Measurements from ENCODE around the gene ZMYND15. TPM values are rescaled to one million over a fixed set of nuclear protein-coding genes. Genes with fewer than 3 reads are reported as not detected.

The ZMYND15 gene
- total RNA-seq, 1 experiment from 2014 or later: 0.42 TPM

GRCh38 chr17:4738136-4739121, 1.2 kb upstream of the ZMYND15 start:
- Histone ChIP-seq H2BK12ac (ENCODE audit: insufficient read length, low read depth, low read length) (no peak overlapping the region), H3K79me1 (ENCODE audit: insufficient read depth, low read depth, low read length, poor library complexity, severe bottlenecking) (no peaks in the 10 kb centered on the region), H3K14ac (ENCODE audit: insufficient read depth, low read length) (no peak overlapping the region), H4K91ac (ENCODE audit: insufficient read length, low read depth, low read length) (no peak overlapping the region), H2AFZ (ENCODE audit: low read length) (no peak overlapping the region), H3K18ac (ENCODE audit: insufficient read length, low read depth, low read length) (no peak overlapping the region), H3K27me3 (ENCODE audit: insufficient read depth, low read length) (peaks cover 35% of the 10 kb centered on the region), H3K79me2 (ENCODE audit: insufficient read depth, low read length) (no peaks in the 10 kb centered on the region), H2BK15ac (ENCODE audit: low read depth, low read length) (no peak overlapping the region), H3K4me2 (ENCODE audit: insufficient read depth, insufficient read length, low read length) (peak overlapping the region; percentile 72), H2AK5ac (ENCODE audit: insufficient read length, low read length) (no peak overlapping the region), H4K5ac (ENCODE audit: insufficient read length, low read depth, low read length) (no peak overlapping the region), H3K56ac (ENCODE audit: insufficient read length, low read depth, low read length) (no peak overlapping the region), H3K4me1 (ENCODE audit: insufficient read depth, low read length) (no peaks in the 10 kb centered on the region), H4K8ac (replicated peaks; ENCODE audit: insufficient read length, low read depth, low read length) (no peak overlapping the region), H3T11ph (ENCODE audit: low read length) (no peak overlapping the region), H2BK120ac (ENCODE audit: low read depth, low read length, poor library complexity, severe bottlenecking) (no peak overlapping the region), H3K23ac (ENCODE audit: insufficient read length, low read depth, low read length) (no peak overlapping the region), H3K27ac (ENCODE audit: insufficient read length, low read depth, low read length) (no peak overlapping the region), H3K9me3 (ENCODE audit: control insufficient read depth, low read depth, low read length) (no peaks in the 10 kb centered on the region), H2BK5ac (ENCODE audit: insufficient read length, low read length) (no peak overlapping the region), H2BK20ac (ENCODE audit: low read depth, low read length, poor library complexity, severe bottlenecking) (no peak overlapping the region), H4K20me1 (ENCODE audit: control insufficient read depth, insufficient read depth, insufficient read length) (no peaks in the 10 kb centered on the region), H3K9ac (ENCODE audit: extremely low read depth, insufficient read length, low read length) (no peak overlapping the region), H3K4ac (ENCODE audit: low read depth, low read length) (no peak overlapping the region), H3K23me2 (ENCODE audit: insufficient read length, low read depth, low read length, poor library complexity, severe bottlenecking) (peaks cover 11% of the 10 kb centered on the region)
- H3K9me3 Mint-ChIP-seq: no peaks in the 10 kb centered on the region
- H3K4me3 Mint-ChIP-seq: peak overlapping the region; percentile 62 to 85
- no peak for TF ChIP-seq CTCF (conservative IDR thresholded peaks at IDR 0.05)
- peaks cover 83% of the 10 kb centered on the region for H3K27me3 Mint-ChIP-seq (ENCODE audit: low read depth)
- no CpG with 5 or more reads among the region's 41 CpGs for WGBS (ENCODE audit: extremely low coverage, insufficient read length, low lambda C conversion rate)
- DNase-seq: no peak
- H3K4me1 Mint-ChIP-seq: peaks cover 11 to 16% of the 10 kb centered on the region in 2 experiments; a peak in 3 of 4 replicates
- peaks cover 0 to 3% (median 2%) of the 10 kb centered on the region in 3 experiments; a peak in 1 of 7 replicates for H3K36me3 Mint-ChIP-seq (ENCODE audit: insufficient read depth in 1 of 3, low read depth in 3 of 3)
- no peak overlapping the region for H3K27ac Mint-ChIP-seq
